ENCODE data around the gene PDXK.

DNA sequence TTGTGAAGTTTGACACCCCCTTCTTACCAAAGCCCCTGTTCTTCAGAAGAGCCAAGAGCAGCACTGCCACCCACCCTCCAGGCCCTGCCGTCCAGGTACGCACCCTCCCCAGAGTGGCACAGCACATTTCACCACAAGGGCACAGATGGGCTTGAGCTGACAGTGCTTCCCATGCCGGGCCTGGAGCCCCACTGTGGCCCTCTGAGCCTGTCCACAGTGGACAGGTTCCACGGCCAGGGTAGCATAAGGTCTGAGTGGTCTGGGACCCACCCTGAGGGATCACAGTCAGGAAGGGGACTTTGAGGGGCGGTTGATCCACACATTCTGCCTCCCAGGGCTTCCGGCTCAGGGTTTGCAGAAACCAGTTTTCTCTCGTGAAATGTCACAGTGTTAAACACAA, 28.6 kb upstream of the PDXK start:
- TF ChIP-seq, protein P1, sequence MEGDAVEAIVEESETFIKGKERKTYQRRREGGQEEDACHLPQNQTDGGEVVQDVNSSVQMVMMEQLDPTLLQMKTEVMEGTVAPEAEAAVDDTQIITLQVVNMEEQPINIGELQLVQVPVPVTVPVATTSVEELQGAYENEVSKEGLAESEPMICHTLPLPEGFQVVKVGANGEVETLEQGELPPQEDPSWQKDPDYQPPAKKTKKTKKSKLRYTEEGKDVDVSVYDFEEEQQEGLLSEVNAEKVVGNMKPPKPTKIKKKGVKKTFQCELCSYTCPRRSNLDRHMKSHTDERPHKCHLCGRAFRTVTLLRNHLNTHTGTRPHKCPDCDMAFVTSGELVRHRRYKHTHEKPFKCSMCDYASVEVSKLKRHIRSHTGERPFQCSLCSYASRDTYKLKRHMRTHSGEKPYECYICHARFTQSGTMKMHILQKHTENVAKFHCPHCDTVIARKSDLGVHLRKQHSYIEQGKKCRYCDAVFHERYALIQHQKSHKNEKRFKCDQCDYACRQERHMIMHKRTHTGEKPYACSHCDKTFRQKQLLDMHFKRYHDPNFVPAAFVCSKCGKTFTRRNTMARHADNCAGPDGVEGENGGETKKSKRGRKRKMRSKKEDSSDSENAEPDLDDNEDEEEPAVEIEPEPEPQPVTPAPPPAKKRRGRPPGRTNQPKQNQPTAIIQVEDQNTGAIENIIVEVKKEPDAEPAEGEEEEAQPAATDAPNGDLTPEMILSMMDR (conservative IDR thresholded peaks at IDR 0.05 in 1 of 2, IDR thresholded peaks at IDR 0.05 in 1 of 2; ENCODE audit: extremely low read depth in 1 of 2, insufficient read depth in 1 of 2, low read depth in 1 of 2, low read length in 2 of 2), result no peak
- no peak for TF ChIP-seq EZH2 (IDR thresholded peaks at IDR 0.05; ENCODE audit: borderline replicate concordance, low read length)

Data from mammary epithelial cell (primary cell).